Heart right ventricle (tissue), 16 donors: Measurements from ENCODE around the gene CBX2. TPM values are rescaled to one million over a fixed set of nuclear protein-coding genes. Genes with fewer than 3 reads are reported as not detected.
"Not testable (repeated sequence)": the region's sequence is repeated elsewhere in the genome, so short reads cannot be mapped to it uniquely, and the experiment has no call there.

Experiments
- ATAC-seq, 8 donors: fragments of 200-7000 bp; cut with Tn5 transposase; one replicate each; pipeline ENCODE4 v1.9.1; 2020; ENCODE audit warnings: mild to moderate bottlenecking in 8 of 8, moderate library complexity in 8 of 8, moderate number of reproducible peaks in 1 of 8
- DNase-seq, 2 donors: peaks; one replicate each; pipeline ENCODE4 v3.0.0-alpha.2; 2020
- H3K27ac ChIP-seq, 10 donors: fragments of 200-600 bp; sonication (generic) in 2 of 10; one replicate each; pipeline versions ENCODE4 v1.5.0 to v1.8.0; 2020 to 2022; ENCODE audit warnings: mild to moderate bottlenecking in 3 of 10
- H3K27me3 ChIP-seq, 7 donors: fragments of 200-600 bp; one replicate each; pipeline ENCODE4 v1.8.0; 2021 to 2022; ENCODE audit warnings: mild to moderate bottlenecking in 2 of 7
- H3K36me3 ChIP-seq, 9 donors: fragments of 200-600 bp; sonication (generic) in 1 of 9; one replicate each; pipeline versions ENCODE4 v1.5.0 to v1.8.0; 2020 to 2022; ENCODE audit warnings: mild to moderate bottlenecking in 2 of 9
- H3K4me1 ChIP-seq, 9 donors: fragments of 200-600 bp; sonication (generic) in 1 of 9; one replicate each; pipeline versions ENCODE4 v1.5.0 to v1.8.0; 2020 to 2022; ENCODE audit warnings: mild to moderate bottlenecking in 4 of 9
- H3K4me3 ChIP-seq, 10 donors: fragments of 200-600 bp; sonication (generic) in 2 of 10; one replicate each; pipeline versions ENCODE4 v1.5.0 to v1.8.0; 2020 to 2022; ENCODE audit warnings: mild to moderate bottlenecking in 7 of 10, moderate library complexity in 2 of 10
- H3K9me3 ChIP-seq, 11 donors: fragments of 200-600 bp in 10 of 11; sonication (generic) in 2 of 11; one replicate each; pipeline versions ENCODE4 v1.5.0 to v1.8.0; 2013 to 2022; ENCODE audit warnings: mild to moderate bottlenecking in 2 of 11, control low read depth in 1 of 11, moderate library complexity in 1 of 11
- CTCF ChIP-seq, 9 donors: fragments of 200-600 bp; sonication (generic) in 2 of 9; IDR thresholded peaks; one replicate each; pipeline versions ENCODE4 v1.5.0 to v1.8.0; 2021 to 2022; ENCODE audit warnings: antibody characterized with exemption in 9 of 9, mild to moderate bottlenecking in 5 of 9, moderate library complexity in 1 of 9
- WGBS, 2 donors: extraction: QIAGEN DNeasy Blood & Tissue Kit; methylation state at CpG; one replicate each; pipeline ENCODE4 v1.1.7; 2013; ENCODE audit warnings: inconsistent platforms in 1 of 2; 5-methylcytosine and 5-hydroxymethylcytosine counted together
- intact Hi-C, 10 donors: fragments of 100-400 bp; cut with DNase I; formaldehyde crosslinking; loops; one replicate each; pipeline versions ENCODE4 v1.11.1 to v1.14.2; 2022
- polyA plus RNA-seq, 2 donors: library from polyadenylated mRNA; stranded (reverse); fragments of 200-250 nt; gene quantifications; one replicate each; pipeline ENCODE4 v1.2.3, GENCODE V29; 2013
- total RNA-seq, 10 donors: library from RNA; stranded (reverse); fragmentation: NEBNext Ultra II Directional in 3 of 10; extraction: Animal tissue kit (Norgen Biotek cat#: 25700) in 3 of 10; gene quantifications; one replicate each; pipeline versions ENCODE4 v1.2.1 to v1.2.4, GENCODE V29; 2021 to 2023
- donor health status: Arrhythmogenic right ventricular cardiomyopathy.
- donor health status: ischemic (EF 13 %, LVEDD 7.1; RV severe dilation, severe dysfunction).
- donor health status: healthy with polysubstance abuse.
- donor health status: DM: no; HTN: yes; CAD: no.
- donor health status: DM: no; HTN: no; CAD: no.
- donor health status: ischemic (EF 25% LVEDD 6.9; RV normal size, moderate dysfunction).
- donor health status: ischemic (EF 25% LVEDD 5.7; RV mildly dilated, moderate dysfunction).
- donor health status: healthy.
- donor health status: DM: yes; HTN: yes; CAD: no.
- donor health status: Ischemic cardiomyopathy.
- donor health status: ischemic (EF 35%, LVEDD 5.7; RV mildly dilated, moderate dysfunction).
- donor health status: nonischemic (EF 11% LVEDD 7.7; RV severe dilation, severe dysfunction).
- donor health status: DM: yes; HTN: yes; CAD: no.
- donor health status: PGD.
- donor health status: ischemic (EF 29% LVEDD 5.4; RV normal size, mild dysfunction).
- donor health status: nonischemic (EF 23%, LVEDD 6.1; RV moderate dilation, normal function).

CBX2 gene
- total and polyA plus RNA-seq, 12 donors = 1.5 to 7.1 (median 2.9) TPM

GRCh38 chr17:79750650-79751545 is 27.1 kb upstream of the CBX2 start:
- H3K27me3 ChIP-seq = peaks cover 19 to 100% (median 96%) of the 10 kb centered on the region in 7 donors

GRCh38 chr17:79752175-79752574 is 25.8 kb upstream of the CBX2 start:
- Histone ChIP-seq H3K36me3 (no peaks in the 10 kb centered on the region), H3K9me3 (no peaks in the 10 kb centered on the region), H3K27ac (no peak overlapping the region), H3K4me1 (peaks cover 0 to 9% (median 7%) of the 10 kb centered on the region in 9 donors), H3K27me3 (peaks cover 18 to 94% (median 84%) of the 10 kb centered on the region in 7 donors), H3K4me3 (no peak overlapping the region)
- no peak for DNase-seq
- intact Hi-C loops = no loop called here
- WGBS, 2 donors = 75 to 76% methylated on average over 13 of the region's 13 CpGs
- ATAC-seq = no peak
- TF ChIP-seq CTCF (IDR thresholded peaks at IDR 0.05) = no peak

More at GRCh38 chr17:79750650-79751545, 27.1 kb upstream of the CBX2 start:
- TF ChIP-seq CTCF (IDR thresholded peaks at IDR 0.05) = no peak
- H3K27ac ChIP-seq = no peak overlapping the region
- intact Hi-C loops = no loop called here
- H3K9me3 ChIP-seq = no peaks in the 10 kb centered on the region
- no peak overlapping the region for H3K4me3 ChIP-seq
- DNase-seq (no peak), ATAC-seq (no peak)
- no peaks in the 10 kb centered on the region for H3K36me3 ChIP-seq
- H3K4me1 ChIP-seq = peaks cover 0 to 21% (median 11%) of the 10 kb centered on the region in 9 donors
- WGBS, 2 donors = 78 to 81% methylated on average over 13 of the region's 13 CpGs

GRCh38 chr17:79754370-79754769 is 23.6 kb upstream of the CBX2 start:
- no peak overlapping the region for H3K27ac ChIP-seq
- H3K36me3 ChIP-seq = no peaks in the 10 kb centered on the region
- DNase-seq (no peak), ATAC-seq (no peak)
- intact Hi-C loops = no loop called here
- no peak overlapping the region for H3K4me3 ChIP-seq
- peaks cover 0 to 74% (median 62%) of the 10 kb centered on the region in 7 donors for H3K27me3 ChIP-seq
- WGBS, 2 donors = 82% methylated on average over 12 of the region's 12 CpGs
- no peaks in the 10 kb centered on the region for H3K9me3 ChIP-seq
- no peak for TF ChIP-seq CTCF (IDR thresholded peaks at IDR 0.05)
- no peaks in the 10 kb centered on the region for H3K4me1 ChIP-seq

GRCh38 chr17:79754903-79755302 is 23.0 kb upstream of the CBX2 start:
- WGBS, 2 donors = 94 to 96% methylated on average over 9 of the region's 9 CpGs

GRCh38 chr17:79755591-79755990 is 22.4 kb upstream of the CBX2 start:
- Histone ChIP-seq H3K27ac (no peak overlapping the region), H3K9me3 (no peaks in the 10 kb centered on the region), H3K4me1 (no peaks in the 10 kb centered on the region), H3K27me3 (peaks cover 0 to 61% (median 53%) of the 10 kb centered on the region in 7 donors), H3K36me3 (no peaks in the 10 kb centered on the region), H3K4me3 (no peak overlapping the region)
- ATAC-seq = no peak
- no peak for DNase-seq
- no peak for TF ChIP-seq CTCF (IDR thresholded peaks at IDR 0.05)
- intact Hi-C loops = no loop called here
- 88% methylated on average over 14 of the region's 14 CpGs for WGBS, 2 donors

More at GRCh38 chr17:79754903-79755302, 23.0 kb upstream of the CBX2 start:
- peaks cover 0 to 68% (median 57%) of the 10 kb centered on the region in 7 donors for H3K27me3 ChIP-seq
- H3K27ac ChIP-seq, intact Hi-C loops, H3K4me3 ChIP-seq, H3K4me1 ChIP-seq, DNase-seq, H3K9me3 ChIP-seq, H3K36me3 ChIP-seq, ATAC-seq: not testable (repeated sequence)
